Activated CD4-positive, alpha-beta T cell treated with anti-CD3 and anti-CD28 coated beads, Interleukin-2, amount 50 U/mL, for 48 hours (primary cell): ENCODE measurements around the gene PRIMPOL.
"Not testable (repeated sequence)": the region's sequence is repeated elsewhere in the genome, so short reads cannot be mapped to it uniquely, and the experiment has no call there.

Experiments used
- DNase-seq, 2 experiments: peaks; one replicate each; pipeline ENCODE4 v3.0.0-alpha.2; 2020

Gene PRIMPOL

GRCh38 chr4:184715526-184715925, 66.0 kb downstream of the PRIMPOL start:
- no peak for DNase-seq

DNA sequence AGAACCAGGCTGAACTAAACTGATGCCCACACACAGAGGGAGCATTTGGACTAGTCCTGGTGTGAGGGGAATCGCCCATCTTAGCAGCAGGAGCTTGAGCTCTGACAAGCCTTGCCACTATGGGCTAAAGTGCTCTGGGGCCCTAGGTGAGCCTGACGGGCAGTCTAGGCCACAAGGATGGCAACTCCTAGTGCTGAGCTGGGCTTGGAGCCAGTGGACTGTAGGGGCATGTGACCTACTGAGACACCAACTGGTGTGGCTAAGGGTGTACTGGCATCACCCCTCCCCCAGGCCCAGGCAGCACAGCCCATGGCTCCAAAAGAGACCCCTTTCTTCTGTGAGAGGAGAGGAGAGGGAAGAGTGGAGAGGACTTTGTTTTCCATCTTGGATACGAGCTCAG, 69.9 kb downstream of the PRIMPOL start:
- no peak for DNase-seq

GRCh38 chr4:184721254-184721653, 71.7 kb downstream of the PRIMPOL start:
- no peak for DNase-seq

DNA sequence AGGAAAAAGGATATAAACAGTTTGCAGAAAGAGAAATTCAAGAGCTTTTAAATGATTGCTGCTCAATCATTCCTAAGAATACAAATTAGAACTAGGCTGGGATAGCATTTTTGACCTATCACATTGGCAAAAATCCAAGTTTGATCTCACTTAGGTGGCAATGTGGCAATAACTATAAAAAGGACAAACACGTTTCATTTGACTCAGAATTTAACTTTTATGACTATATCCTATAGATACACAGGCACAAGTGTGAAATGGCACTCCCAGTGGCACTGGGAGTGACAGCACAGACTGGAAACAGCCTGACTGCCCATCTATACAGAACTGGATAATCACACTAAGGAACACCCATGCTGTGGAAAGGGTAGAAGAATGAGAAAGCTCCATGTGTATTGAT, 73.3 kb downstream of the PRIMPOL start:
- DNase-seq, result no peak

DNA sequence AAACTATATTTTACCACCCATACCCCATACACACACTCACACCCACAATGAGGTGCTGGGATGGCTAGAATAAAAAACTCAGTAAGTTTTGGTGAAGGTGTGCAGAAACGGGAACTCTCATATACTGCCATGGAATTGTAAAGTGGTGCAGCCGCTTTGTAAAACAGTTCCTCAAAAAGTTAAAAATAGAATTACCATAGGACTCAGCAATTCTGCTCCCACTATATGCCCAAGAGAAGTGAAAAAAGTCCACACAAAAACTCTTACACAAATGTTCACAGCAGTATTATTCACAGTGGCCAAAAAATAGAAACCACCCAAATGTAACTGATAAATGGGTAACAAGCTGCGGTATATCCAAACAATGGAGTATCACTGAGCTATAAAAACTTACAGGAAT, 77.9 kb downstream of the PRIMPOL start:
- no peak for DNase-seq

DNA sequence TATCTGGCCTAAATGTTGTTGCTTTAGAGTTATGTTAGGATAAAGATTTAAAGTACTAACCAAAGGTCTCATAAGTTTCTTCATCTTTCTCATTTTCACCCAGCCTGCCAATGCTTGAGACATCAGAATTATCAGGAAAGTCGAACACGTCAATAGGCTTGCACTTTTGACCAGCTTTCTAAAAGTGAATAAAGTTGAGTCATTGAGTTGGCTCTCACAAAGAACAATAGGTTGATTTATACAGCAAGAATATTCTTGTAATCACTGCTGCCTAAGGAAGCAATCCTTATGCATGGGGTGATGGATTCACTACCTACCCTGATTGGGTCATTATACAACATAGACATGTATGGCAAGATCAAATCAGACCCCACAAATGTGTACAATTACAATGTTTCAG, 79.3 kb downstream of the PRIMPOL start:
- DNase-seq, result no peak

GRCh38 chr4:184729946-184730345, 80.4 kb downstream of the PRIMPOL start:
- no peak for DNase-seq

GRCh38 chr4:184731056-184731455, 81.5 kb downstream of the PRIMPOL start:
- no peak for DNase-seq

DNA sequence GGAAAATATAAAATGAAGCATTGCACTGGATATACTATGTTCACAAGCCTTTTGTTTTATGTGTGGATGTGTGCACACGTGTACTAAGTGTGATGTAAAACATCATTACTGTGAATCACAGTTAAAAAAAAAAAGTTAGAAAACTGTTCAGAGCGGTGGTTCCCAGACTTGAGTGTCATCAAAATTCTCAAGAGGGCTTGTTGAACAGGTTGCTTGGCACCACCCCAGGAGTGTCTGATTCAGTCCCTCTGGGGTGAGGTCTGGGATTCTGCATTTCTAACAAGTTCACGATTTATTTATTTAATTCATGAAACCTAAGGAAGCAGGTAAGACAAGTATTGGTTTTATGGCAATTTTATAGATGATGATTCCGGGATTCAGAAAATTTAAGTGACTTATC, 82.6 kb downstream of the PRIMPOL start:
- no peak for DNase-seq

- peak; percentile 95 to 96 for DNase-seq
These were observed 84.4 kb downstream of the PRIMPOL start, which contains the start of gene CENPU for GRCh38 chr4:184733654-184734524. CENPU (minus strand) TSS chr4:184734096; CDS start chr4:184734062, 34 bp downstream.

- no peak for DNase-seq
These were observed 85.2 kb downstream of the PRIMPOL start for GRCh38 chr4:184734758-184735157.

- not testable (repeated sequence) for DNase-seq
These were observed 90.0 kb downstream of the PRIMPOL start for GRCh38 chr4:184739575-184739974.

DNA sequence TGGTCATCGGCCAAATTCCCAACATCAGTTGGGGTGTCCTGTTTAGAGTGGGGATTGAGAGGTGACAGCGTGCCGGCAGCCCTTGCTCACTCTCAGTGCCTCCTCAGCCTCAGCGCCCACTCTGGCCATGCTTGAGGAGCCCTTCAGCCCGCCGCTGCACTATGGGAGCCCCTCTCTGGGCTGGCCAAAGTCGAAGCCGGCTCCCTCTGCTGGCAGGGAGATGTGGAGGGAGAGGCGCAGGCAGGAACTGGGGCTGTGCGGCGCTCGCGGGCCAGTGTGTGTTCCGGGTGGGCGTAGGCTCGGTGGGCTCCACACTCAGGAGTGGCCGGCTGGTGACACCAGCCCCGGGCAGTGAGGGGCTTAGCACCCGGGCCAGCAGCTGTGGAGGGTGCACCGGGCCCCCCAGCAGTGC, 91.4 kb downstream of the PRIMPOL start:
- no peak for DNase-seq

DNA sequence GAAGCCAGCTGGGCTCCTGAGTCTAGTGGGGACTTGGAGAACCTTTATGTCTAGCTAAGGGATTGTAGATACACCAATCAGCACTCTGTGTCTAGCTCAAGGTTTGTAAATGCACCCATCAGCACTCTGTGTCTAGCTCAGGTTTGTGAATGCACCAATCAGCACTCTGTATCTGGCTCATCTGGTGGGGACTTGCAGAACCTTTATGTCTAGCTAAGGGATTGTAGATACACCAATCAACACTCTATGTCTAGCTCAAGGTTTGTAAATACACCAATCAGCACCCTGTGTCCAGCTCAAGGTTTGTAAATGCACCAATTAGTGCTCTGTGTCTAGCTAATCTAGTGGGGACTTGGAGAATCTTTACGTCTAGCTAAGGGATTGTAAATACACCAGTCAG, 92.1 kb downstream of the PRIMPOL start:
- not testable (repeated sequence) for DNase-seq

GRCh38 chr4:184743650-184744049, 94.1 kb downstream of the PRIMPOL start:
- DNase-seq, result no peak

DNA sequence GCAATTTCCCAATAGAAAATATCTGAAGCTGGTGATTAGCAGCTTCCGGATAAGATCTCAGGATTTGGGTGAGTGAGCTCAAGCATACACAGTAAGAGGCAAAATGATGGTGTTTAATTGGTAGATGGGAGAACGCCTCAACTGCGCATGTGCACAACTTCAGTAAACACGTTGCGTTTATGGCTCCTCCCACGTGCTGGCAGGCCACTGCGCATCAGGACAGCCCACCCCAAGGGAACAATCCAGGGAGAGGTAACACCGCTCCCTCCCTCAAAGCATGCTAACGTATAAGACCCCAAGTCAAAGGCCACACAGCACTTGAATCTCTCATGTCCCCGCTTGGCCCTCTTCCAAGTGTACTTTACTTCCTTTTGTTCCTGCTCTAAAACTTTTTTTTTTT, 94.7 kb downstream of the PRIMPOL start:
- DNase-seq, result no peak
